Bronchial epithelial cell (primary cell): Measurements from ENCODE around the gene HOXB2. TPM values are rescaled to one million over a fixed set of nuclear protein-coding genes. Genes with fewer than 3 reads are reported as not detected.

Experiments
- DNase-seq: peaks from one replicate; pipeline ENCODE4 v3.0.0-alpha.2; 2010; ENCODE audit warnings: low read depth
- FAIRE-seq: peaks from 2 replicates; lab custom pipeline; 2011; peaks lifted over from hg19 to GRCh38; lab: Jason Lieb, UNC
- H3K27me3 ChIP-seq: 2 replicates; pipeline ENCODE4 v1.5.1; 2011; ENCODE audit warnings: low read length; ENCODE audit not compliant: control insufficient read depth, insufficient read depth
- H3K36me3 ChIP-seq: 2 replicates; pipeline ENCODE4 v1.5.1; 2011; ENCODE audit warnings: low read length; ENCODE audit not compliant: control insufficient read depth, insufficient read depth
- H3K4me3 ChIP-seq: 2 replicates; pipeline ENCODE4 v1.5.1; 2011; ENCODE audit warnings: mild to moderate bottlenecking, low read depth, low read length, control low read depth
- total RNA-seq: library from RNA; depleted of rRNA; stranded (reverse); fragments of >200 nt; gene quantifications from 2 replicates; pipeline ENCODE4 v1.2.1, GENCODE V29; 2014
- TF ChIP-seq, protein P1 (sequence below): IDR thresholded peaks from 2 replicates; pipeline ENCODE4 v1.5.1; 2011; ENCODE audit warnings: mild to moderate bottlenecking, moderate library complexity, low read length, control low read depth, inconsistent platforms; ENCODE audit not compliant: insufficient read depth, severe bottlenecking

Gene HOXB2
- total RNA-seq, 1 donor from 2014 or later: not detected

DNA sequence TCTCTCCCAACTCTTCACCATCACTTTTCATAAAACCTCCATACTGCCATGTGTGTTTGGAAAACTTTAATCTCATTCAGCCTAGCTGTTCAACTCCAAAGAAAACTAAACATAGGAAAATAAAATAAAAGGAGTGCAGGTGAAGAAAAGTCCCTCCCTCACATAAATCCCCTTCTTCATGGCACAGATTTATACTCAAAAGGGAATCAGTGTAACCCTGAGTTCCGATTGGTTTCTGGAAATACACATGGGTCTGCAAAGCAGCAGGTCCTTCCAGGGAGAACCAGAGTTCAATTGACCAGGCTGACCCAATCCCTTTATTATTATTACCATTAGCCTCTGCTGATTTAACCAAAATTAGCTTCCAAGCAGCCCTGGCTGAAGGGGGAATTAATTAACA lies 8.9 kb upstream of the HOXB2 start:
- DNase-seq: no peak
- TF ChIP-seq, protein P1, sequence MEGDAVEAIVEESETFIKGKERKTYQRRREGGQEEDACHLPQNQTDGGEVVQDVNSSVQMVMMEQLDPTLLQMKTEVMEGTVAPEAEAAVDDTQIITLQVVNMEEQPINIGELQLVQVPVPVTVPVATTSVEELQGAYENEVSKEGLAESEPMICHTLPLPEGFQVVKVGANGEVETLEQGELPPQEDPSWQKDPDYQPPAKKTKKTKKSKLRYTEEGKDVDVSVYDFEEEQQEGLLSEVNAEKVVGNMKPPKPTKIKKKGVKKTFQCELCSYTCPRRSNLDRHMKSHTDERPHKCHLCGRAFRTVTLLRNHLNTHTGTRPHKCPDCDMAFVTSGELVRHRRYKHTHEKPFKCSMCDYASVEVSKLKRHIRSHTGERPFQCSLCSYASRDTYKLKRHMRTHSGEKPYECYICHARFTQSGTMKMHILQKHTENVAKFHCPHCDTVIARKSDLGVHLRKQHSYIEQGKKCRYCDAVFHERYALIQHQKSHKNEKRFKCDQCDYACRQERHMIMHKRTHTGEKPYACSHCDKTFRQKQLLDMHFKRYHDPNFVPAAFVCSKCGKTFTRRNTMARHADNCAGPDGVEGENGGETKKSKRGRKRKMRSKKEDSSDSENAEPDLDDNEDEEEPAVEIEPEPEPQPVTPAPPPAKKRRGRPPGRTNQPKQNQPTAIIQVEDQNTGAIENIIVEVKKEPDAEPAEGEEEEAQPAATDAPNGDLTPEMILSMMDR: no peak
- Histone ChIP-seq H3K36me3 (no peaks in the 10 kb centered on the region), H3K27me3 (peaks cover 72% of the 10 kb centered on the region), H3K4me3 (no peak overlapping the region)
- no peak for FAIRE-seq

DNA sequence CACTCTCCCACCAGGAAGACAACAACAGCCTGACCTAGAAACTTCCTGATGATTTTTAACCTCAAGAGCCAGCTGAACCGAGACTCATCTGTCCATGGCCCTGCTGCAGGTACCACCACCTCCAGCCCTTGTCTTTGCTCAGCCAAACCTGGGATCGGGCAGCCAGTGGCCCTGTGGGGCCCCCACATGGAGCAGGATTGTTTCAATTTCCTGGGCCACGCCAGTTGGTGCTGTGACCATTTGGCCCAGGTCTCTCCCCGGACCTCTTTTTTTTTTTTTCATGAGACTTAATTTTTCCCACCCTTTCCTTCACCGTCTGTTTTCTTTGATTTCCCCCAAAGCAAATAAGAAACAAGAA lies 8.3 kb upstream of the HOXB2 start:
- H3K27me3 ChIP-seq: peaks cover 71% of the 10 kb centered on the region
- no peak for FAIRE-seq
- DNase-seq: no peak
- H3K36me3 ChIP-seq: no peaks in the 10 kb centered on the region
- H3K4me3 ChIP-seq: no peak overlapping the region
- TF ChIP-seq, protein P1: no peak

DNA sequence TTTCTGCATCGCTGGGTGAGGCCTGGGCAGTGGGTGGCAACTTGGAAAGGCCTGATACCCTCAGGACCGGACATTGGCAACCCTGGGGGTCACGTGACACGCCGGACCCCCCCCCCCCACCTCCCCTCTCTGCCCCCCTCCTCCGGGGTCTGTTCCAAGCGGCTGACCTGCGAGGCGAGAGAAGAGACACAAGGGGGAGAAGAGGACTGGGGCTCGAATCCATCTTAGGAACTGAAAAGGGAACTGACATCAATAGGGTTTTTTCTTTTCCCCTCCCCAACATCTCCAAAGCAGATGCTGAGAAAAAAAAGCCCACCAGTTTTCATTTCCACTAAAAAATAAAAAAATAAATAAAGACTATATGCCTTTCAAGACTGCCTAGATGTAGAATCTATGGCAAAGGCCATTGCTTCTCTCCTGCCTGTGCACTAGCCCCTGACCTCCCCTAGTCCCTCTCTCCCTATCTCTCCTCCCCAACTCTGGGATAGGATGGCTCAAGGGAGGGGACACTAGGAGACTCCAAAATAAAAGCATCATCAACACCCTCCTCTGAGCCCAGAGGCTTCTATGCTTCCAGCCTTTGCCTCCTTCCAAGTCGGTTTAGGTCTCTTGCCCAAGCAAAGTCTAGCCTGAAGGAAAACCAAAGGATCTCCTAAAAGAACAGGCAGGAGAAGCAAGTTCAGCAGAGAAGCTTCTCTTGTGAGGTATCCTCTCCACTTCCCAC lies 7.7 kb upstream of the HOXB2 start:
- DNase-seq (no peak), FAIRE-seq (no peak)
- no peak overlapping the region for H3K4me3 ChIP-seq
- peaks cover 70% of the 10 kb centered on the region for H3K27me3 ChIP-seq
- no peaks in the 10 kb centered on the region for H3K36me3 ChIP-seq
- TF ChIP-seq, protein P1: no peak

DNA sequence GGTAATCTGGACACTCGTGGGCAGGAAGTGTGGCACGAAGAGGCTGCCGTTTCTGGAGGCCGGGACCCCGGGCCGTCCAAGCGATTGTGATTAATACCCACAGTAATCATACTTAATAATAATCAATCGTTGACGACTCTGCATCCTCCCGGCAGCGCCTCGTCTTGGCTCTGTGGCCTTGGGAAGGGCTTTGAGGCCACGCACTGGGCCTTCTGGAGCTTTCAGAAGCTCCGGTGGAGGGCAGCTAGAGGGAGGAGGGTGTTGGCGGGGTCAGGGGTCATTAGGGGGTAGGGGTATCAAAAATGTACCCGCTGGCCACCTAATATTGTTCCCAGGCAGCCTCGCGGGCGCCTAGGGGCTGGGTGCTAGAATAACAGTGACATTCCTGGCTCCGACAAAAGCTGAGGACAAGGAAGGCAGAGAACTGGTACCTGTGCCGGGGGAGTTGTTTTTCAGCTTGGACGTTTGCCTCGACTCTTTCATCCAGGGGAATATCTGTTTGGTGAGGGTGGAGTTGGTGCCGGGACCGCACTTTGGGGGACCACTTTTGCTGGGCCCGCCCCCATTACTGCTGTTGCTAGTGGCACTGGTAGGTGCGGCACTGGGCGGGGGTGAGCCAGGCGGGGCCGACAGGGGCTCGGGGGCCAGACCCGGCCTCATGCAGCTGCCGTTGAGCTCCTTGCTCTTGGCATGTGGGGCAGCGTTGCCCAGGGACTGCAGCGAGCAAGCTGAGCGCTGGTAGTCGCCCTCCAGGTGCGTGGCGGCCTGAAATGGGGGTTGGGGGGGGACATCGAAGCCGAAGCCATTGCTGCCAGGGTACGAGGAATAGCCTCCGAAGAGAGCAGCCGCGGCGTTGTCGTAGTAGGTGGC lies 6.9 kb upstream of the HOXB2 start:
- Histone ChIP-seq H3K36me3 (no peaks in the 10 kb centered on the region), H3K27me3 (peaks cover 70% of the 10 kb centered on the region), H3K4me3 (no peak overlapping the region)
- TF ChIP-seq, protein P1: no peak
- no peak for DNase-seq
- no peak for FAIRE-seq

DNA sequence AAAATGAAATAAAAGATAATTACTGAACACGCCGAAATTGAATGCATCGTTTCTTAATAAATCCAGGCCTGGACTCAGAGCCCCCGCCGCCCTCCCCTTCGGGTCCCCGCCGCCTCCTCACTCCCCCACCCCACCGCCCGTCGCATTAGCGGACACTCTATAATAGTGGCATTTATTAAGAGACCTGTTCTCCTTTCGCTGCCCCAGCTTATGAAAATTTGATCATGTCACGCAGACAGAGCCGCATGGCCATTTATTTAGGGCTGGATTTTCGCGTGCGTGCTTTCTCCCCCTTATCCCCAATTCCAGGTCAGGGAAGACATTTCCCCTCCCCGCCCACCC lies 6.3 kb upstream of the HOXB2 start:
- FAIRE-seq (no peak), DNase-seq (no peak)
- peaks cover 71% of the 10 kb centered on the region for H3K27me3 ChIP-seq
- H3K36me3 ChIP-seq: no peaks in the 10 kb centered on the region
- TF ChIP-seq, protein P1: no peak
- no peak overlapping the region for H3K4me3 ChIP-seq
